ENCODE measurements around the gene SEC62.

The SEC62 gene

DNA sequence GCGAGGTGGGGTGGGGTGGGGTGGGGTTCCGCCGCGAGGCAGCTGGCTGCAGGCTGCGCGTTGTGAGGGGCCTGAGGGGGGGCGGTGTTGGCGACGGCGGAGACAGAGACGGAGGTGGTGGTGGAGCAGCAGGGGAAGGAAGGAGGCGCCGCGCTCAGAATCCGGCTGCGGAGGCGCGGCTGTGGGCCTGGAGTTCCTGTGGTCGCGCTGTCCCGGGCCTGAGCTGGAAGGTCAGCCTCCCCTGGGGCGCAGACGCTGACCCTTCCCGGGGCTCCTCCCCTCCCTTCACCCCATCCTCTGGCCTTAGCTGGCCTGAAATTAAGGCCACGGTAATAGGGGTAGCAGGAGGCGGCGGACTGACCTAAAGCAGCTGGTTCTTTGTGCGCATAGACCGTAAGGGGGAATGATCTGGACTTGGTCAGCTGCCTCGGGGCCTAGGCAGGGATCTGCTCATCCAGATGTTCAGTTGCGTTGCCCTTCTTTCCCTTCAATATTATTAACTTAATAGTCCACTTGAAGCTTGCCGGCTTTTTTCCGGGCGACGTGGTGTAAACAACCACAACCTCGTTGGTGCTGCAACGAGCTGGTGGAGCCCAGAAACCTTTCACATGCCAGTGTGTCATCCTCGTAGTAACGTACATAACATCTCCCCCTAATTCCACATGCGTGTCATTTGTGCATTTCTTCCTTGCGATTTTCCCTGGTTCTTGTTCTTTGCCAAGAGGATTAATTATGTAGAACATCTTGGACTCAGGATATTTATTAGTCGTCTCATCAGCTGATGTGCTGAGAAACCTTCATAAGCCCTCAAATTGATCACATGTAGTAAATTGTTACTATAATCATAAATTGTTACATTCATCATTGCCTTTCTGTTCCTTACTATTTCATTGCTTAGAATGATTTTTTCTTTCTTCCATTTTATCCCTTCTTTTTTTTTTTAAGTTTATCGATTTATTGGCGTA is 626 bp downstream of the SEC62 start:
- peak; percentile 9 to 24 for DNase-seq (ENCODE audit: low read depth in 1 of 2, low spot score in 1 of 2)

DNA sequence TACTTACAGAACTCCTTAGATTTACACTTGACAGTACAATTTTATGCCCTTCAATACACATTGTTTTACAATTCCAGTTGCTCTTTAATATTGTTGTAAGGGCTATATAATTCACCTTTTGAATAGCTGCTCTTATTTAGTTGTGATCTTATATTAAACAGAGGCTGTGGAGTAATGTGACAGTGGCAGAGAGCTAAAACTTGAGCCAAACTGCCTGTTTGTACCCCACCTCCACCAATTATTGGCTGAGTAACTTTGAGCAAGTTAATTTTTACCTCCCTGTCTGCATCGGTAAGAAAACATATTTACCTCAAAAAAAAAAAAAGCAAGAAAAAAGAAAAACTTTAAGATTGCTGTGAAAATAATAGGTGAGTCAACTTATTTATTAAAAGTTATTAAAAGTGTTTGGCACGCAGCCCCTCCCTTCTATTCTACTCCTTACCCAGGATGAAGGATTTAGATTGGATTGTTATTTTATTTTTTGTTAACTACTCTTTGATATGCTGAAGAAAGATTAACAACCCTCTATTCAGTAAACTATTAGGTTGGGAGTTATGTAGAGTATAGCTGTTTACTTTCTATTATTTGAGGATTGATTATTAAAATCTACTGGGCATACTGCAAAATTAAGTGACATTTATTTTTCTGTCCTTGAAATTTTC is 1.7 kb downstream of the SEC62 start:
- DNase-seq (ENCODE audit: low read depth in 1 of 2, low spot score in 1 of 2): no peak

DNA sequence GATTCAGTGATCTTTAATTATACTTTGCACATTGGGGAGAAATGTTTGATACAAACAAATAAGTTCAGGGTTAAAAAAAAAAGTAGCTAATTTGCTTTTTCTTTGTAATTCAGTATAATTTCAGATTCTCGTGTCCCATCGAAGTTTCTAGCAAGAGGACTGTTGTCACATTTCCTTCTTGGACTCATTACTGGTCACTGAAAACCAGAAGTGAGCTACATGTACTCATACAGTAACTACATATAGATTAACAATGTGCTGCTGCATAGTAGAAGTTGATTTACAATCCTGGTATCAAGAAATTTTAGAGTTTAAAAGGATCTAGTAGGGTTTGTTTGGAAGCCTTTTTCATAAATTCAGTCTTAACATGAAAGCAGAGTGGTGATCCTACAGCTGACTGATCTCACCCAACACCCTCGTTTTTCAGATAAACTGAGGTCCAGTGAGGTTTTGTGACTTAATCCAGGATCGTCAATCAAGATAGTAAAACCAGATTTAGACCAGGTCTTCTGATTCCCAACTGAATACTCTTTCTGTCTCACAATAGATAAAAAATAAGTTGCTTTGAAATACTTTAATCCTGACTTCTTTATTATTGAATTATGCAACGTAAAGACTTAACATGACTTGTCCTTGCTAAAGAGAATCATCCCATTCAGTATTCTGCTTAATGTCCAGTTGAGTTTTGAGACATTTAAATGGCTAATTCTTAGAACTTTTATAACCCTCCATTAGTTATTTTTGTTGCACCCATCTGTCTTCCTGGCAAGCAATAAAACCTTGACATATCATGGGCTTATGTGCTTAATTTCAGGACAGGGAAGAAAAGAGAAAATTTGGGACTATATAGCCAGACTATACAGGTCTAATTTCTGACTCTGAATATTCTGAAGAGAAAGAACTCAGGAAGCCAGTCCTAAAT is 2.8 kb downstream of the SEC62 start:
- DNase-seq (ENCODE audit: low read depth in 1 of 2, low spot score in 1 of 2): no peak

- DNase-seq (ENCODE audit: low read depth in 1 of 2, low spot score in 1 of 2): no peak
Measured at GRCh38 chr3:169970847-169971246, 4.2 kb downstream of the SEC62 start.

- DNase-seq (ENCODE audit: low read depth in 1 of 2, low spot score in 1 of 2): no peak
Measured at GRCh38 chr3:169971522-169971921, 4.9 kb downstream of the SEC62 start.

GRCh38 chr3:169980055-169980454 is 13.4 kb downstream of the SEC62 start:
- no peak for DNase-seq (ENCODE audit: low read depth in 1 of 2, low spot score in 1 of 2)

- DNase-seq (ENCODE audit: low read depth in 1 of 2, low spot score in 1 of 2): no peak
Measured at GRCh38 chr3:169984292-169984691, 17.7 kb downstream of the SEC62 start.

DNA sequence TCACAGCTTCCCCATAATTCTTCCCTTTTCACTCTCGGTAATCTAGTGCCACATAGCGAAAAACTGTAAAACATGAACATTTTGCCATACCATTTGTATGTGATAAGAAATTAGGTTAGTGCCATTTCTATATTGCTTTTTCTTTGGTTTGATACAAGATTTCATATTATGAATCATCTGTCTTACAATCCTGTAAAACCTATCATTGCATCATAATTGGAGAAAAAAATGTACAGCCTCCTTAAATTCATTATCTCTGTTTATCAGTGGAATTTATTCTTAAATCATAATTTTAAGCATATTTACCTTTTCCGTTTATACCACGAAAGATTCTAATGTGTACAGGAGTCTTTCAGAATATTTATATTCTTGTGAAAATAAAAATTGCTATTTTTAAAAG is 23.8 kb downstream of the SEC62 start:
- DNase-seq (ENCODE audit: low read depth in 1 of 2, low spot score in 1 of 2): no peak

GRCh38 chr3:169992156-169992555 is 25.5 kb downstream of the SEC62 start:
- DNase-seq (ENCODE audit: low read depth in 1 of 2, low spot score in 1 of 2): no peak

- DNase-seq (ENCODE audit: low read depth in 1 of 2, low spot score in 1 of 2): no peak
Measured at GRCh38 chr3:169992781-169993180, 26.2 kb downstream of the SEC62 start.

DNA sequence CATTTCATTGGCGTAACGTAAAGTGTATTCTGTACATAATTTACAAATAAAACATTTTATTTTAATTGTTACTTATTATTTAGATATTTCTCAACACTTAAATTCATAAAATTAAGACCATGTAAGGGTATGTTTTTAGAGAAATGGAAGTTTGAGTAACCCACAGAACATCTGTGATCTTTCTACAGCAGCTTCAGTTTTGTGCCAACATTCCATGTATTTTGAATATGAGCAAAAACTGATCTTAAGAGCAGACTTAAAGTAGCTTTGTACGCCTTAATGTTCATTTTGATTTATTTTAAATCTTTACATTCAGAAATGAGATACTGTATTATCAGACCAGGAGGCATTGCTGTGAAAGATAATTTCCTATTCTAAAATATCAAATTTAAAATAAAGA is 27.2 kb downstream of the SEC62 start:
- DNase-seq (ENCODE audit: low read depth in 1 of 2, low spot score in 1 of 2): no peak

GRCh38 chr3:169996063-169996462 is 29.5 kb downstream of the SEC62 start:
- no peak for DNase-seq (ENCODE audit: low read depth in 1 of 2, low spot score in 1 of 2)

GRCh38 chr3:169998668-169999131 is 32.1 kb downstream of the SEC62 start:
- no peak for DNase-seq (ENCODE audit: low read depth in 1 of 2, low spot score in 1 of 2)

DNA sequence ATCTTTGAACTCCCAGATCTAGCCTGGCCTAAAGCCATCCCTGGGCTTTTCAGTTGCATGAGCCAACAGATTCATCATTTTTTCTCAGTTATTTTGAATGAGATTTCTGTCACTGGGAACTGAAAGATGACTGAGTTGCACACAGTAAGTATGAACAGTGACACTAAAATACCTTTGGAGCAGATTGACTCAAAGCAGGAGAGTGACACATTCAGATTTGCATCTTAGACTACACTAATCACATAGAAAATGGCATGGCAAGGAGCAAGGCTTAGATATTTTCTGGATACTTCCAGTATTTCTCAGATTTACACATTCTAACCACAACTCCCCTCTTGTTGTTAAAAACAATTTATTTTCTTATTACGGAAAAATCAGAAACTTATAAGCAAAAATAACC is 32.8 kb downstream of the SEC62 start:
- no peak for DNase-seq (ENCODE audit: low read depth in 1 of 2, low spot score in 1 of 2)

DNA sequence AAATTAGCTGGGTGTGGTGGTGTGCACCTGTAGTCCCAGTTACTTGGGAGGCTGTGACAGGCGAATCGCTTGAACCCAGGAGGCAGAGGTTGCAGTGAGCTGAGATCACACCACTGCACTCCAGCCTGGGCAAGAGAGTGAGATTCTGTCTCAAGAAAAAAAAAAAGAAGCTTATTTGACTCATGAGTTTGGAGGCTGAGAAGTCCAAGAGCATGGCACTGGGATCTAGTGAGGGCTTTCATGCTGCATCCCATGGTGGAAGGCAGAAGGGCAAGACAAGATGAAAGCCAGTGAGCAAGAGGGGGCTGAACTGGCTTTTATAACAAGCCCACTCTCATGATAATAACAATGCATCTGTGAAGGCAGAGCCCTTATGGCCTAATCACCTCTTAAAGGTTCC is 33.4 kb downstream of the SEC62 start:
- DNase-seq (ENCODE audit: low read depth in 1 of 2, low spot score in 1 of 2): no peak

DNA sequence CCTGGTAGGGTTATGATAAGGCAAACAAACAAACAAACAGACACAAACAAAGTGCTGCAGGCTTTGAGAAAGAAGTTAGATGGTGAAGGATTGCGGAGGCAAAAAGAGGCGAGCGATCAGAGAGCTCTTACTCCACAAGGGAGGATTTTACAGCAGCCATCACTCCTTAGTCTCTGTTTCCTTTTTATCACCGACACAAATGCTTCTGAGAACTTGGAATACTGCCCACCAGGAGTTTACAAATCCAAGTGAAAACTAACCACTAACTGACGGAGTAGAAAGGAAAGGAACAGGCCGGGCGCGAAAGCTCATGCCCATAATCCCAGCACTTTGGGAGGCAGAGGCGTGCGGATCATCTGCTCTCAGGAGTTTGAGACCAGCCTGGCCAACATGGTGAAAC is 35.6 kb downstream of the SEC62 start:
- no peak for DNase-seq (ENCODE audit: low read depth in 1 of 2, low spot score in 1 of 2)

GRCh38 chr3:170002879-170003278 is 36.3 kb downstream of the SEC62 start:
- no peak for DNase-seq (ENCODE audit: low read depth in 1 of 2, low spot score in 1 of 2)

DNA sequence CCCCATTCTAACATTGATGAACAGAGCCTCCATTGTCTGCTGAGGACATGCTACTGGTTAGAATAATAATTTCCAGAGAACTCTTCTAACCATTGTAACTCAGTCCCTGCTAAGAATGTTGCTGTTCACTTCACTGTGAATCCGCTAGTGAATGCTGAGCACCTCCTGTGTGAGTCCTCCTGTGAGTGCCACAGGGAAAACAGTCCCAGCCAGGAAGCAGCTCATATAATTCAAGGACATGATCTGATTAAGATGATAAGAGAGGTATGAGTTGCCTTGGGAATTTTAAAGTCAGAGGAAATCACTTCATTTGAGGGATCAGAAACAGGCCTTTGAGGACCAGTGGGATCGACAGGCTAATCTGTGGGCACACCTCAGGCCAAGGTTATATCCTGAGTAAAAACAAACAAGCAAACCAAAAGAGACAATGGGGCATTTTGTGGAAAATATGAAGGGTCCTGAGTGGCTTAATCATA is 37.3 kb downstream of the SEC62 start:
- no peak for DNase-seq (ENCODE audit: low read depth in 1 of 2, low spot score in 1 of 2)

- DNase-seq (ENCODE audit: low read depth in 1 of 2, low spot score in 1 of 2): peak in 1 of 2 donors; percentile 6
Measured at GRCh38 chr3:170007031-170007663, 40.5 kb downstream of the SEC62 start.

- DNase-seq (ENCODE audit: low read depth in 1 of 2, low spot score in 1 of 2): no peak
Measured at GRCh38 chr3:170010498-170010897, 43.9 kb downstream of the SEC62 start.

Data from activated CD4-positive, alpha-beta T cell treated with anti-CD3 and anti-CD28 coated beads, Interleukin-2, amount 50 U/mL, for 24 hours (primary cell).